Lung (tissue), 12 donors: ENCODE data around the gene NFIA. TPM values are rescaled to one million over a fixed set of nuclear protein-coding genes. Genes with fewer than 3 reads are reported as not detected.

ENCODE experiments used
- ATAC-seq: fragments of 200-7000 bp; cut with Tn5 transposase; one replicate; pipeline ENCODE4 v1.9.1; 2020; ENCODE audit warnings: moderate number of reproducible peaks; ENCODE audit not compliant: insufficient read depth, low FRiP score
- DNase-seq, 3 donors: peaks; one replicate each; pipeline ENCODE4 v3.0.0-alpha.2; 2013 to 2017
- H3K27ac ChIP-seq, 2 donors: one replicate each; pipeline ENCODE4 v1.5.1; 2013; ENCODE audit warnings: mild to moderate bottlenecking in 2 of 2, moderate library complexity in 2 of 2, control low read depth in 1 of 2, inconsistent platforms in 1 of 2, low read depth in 1 of 2, low read length in 1 of 2
- H3K27me3 ChIP-seq, 3 donors: one replicate each; pipeline ENCODE4 v1.5.1; 2013; ENCODE audit warnings: low read length in 2 of 3; ENCODE audit not compliant: control insufficient read depth in 3 of 3, insufficient read depth in 3 of 3
- H3K36me3 ChIP-seq, 4 donors: one replicate each; pipeline ENCODE4 v1.5.1; 2013; ENCODE audit warnings: low read length in 4 of 4, mild to moderate bottlenecking in 1 of 4, moderate library complexity in 1 of 4; ENCODE audit not compliant: control insufficient read depth in 4 of 4, insufficient read depth in 4 of 4
- H3K4me1 ChIP-seq, 5 donors: one replicate each; pipeline ENCODE4 v1.5.1; 2013; ENCODE audit warnings: low read length in 5 of 5, mild to moderate bottlenecking in 2 of 5, moderate library complexity in 1 of 5; ENCODE audit not compliant: control insufficient read depth in 5 of 5, insufficient read depth in 5 of 5
- H3K4me3 ChIP-seq: one replicate; pipeline ENCODE4 v1.5.1; 2013; ENCODE audit warnings: mild to moderate bottlenecking, control low read depth, moderate library complexity
- H3K9ac ChIP-seq, 2 donors: one replicate each; pipeline ENCODE4 v1.5.1; 2013; ENCODE audit warnings: low read length in 2 of 2, control low read depth in 1 of 2; ENCODE audit not compliant: insufficient read depth in 1 of 2
- H3K9me3 ChIP-seq, 4 donors: one replicate each; pipeline ENCODE4 v1.5.1; 2013; ENCODE audit warnings: low read length in 3 of 4, mild to moderate bottlenecking in 1 of 4, moderate library complexity in 1 of 4; ENCODE audit not compliant: control insufficient read depth in 4 of 4, insufficient read depth in 3 of 4
- CTCF ChIP-seq: IDR thresholded peaks from 2 replicates; pipeline ENCODE4 v1.5.1; 2012; ENCODE audit warnings: mild to moderate bottlenecking; ENCODE audit errors: control extremely low read depth, extremely low read depth
- WGBS, 2 donors: extraction: QIAGEN DNeasy Blood & Tissue Kit; methylation state at CpG; one replicate each; pipeline ENCODE4 v1.1.7; 2013; 5-methylcytosine and 5-hydroxymethylcytosine counted together
- polyA plus RNA-seq, 2 donors: library from polyadenylated mRNA; stranded (reverse); fragments of 200-250 nt; gene quantifications; one replicate each; pipeline ENCODE4 v1.2.1, GENCODE V29; 2013
- total RNA-seq, 2 donors: library from RNA; depleted of rRNA in 1 of 2; stranded (reverse); fragments of >200 nt in 1 of 2; gene quantifications; one replicate each; pipeline ENCODE4 v1.2.1, GENCODE V29; 2014 to 2021
- donor health status: control.
- donor health status: control.
- donor health status: Bipolar disorder and iron deficiency.
- donor health status: healthy.
- donor health status: DM: yes; HTN: yes; CAD: no.

The NFIA gene
- total and polyA plus RNA-seq, 4 donors = 3.0 to 63.4 (median 34.2) TPM

- H3K9ac ChIP-seq = no peak overlapping the region
- DNase-seq = no peak
- peak overlapping the region in 1 of 2 donors; percentile 88 for H3K27ac ChIP-seq
- no peak for TF ChIP-seq CTCF
- no peaks in the 10 kb centered on the region for H3K27me3 ChIP-seq
- WGBS, 2 donors = 76 to 83% methylated on average over 5 of the region's 5 CpGs
- H3K36me3 ChIP-seq = peaks cover 0 to 10% (median 5%) of the 10 kb centered on the region in 4 donors
- H3K9me3 ChIP-seq = no peaks in the 10 kb centered on the region
- no peak for ATAC-seq
- H3K4me1 ChIP-seq = peaks cover 0 to 50% (median 3%) of the 10 kb centered on the region in 5 donors
- no peak overlapping the region for H3K4me3 ChIP-seq
Measured at GRCh38 chr1:61436491-61437120, 354.2 kb downstream of the NFIA start.

DNA sequence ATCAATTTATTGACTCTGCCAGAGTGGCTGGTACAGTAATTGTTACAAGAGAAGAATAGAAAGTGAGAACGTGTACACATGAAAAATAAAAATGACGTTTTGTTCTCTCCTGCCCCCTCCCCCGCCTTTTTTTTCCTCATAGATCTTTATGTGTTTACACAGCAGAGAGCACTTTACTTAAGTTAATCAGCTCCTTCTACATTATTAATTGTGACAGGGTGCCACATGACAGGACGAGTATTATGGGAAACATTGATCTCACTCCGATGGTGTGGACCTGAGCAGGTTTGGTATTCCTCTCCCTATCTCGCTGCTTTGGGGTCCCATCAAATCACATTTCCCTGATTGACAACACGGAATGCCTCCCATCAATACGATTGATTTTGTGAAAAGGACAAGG lies 356.9 kb downstream of the NFIA start:
- no peak for ATAC-seq
- H3K9ac ChIP-seq = no peak overlapping the region
- 71 to 86% methylated on average over 8 of the region's 8 CpGs for WGBS, 2 donors
- H3K4me1 ChIP-seq = peaks cover 3 to 41% (median 10%) of the 10 kb centered on the region in 5 donors
- TF ChIP-seq CTCF = no peak
- H3K36me3 ChIP-seq = peaks cover 0 to 11% (median 3%) of the 10 kb centered on the region in 4 donors
- H3K9me3 ChIP-seq = no peaks in the 10 kb centered on the region
- H3K4me3 ChIP-seq = no peak overlapping the region
- no peak overlapping the region for H3K27ac ChIP-seq
- no peak for DNase-seq
- H3K27me3 ChIP-seq = no peaks in the 10 kb centered on the region

DNA sequence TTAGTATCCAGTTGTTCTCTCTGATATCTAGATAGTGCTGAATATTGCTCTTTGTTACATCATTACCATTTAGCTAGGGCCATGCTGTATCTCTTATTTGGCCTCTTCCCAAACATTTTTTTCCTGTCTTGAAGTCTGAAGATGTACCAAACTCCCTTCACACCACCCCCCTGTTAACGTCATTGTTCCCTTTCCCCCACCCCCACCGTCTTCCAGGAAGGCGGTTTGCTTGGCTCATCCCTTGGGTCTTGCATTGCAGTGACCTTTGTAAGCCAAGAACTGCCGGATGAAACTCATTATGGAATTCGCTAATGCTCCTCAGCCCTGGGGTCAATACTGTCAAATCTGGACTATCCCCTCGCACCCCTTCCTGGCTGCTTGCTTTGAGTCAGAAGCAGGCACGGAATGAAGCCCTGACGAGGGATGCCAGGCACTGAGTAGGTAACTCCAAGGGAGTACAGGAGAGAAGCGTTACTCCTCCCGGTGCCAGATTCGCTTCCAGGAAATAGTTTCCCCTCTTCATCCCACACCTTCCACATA lies 359.4 kb downstream of the NFIA start:
- H3K36me3 ChIP-seq = peaks cover 0 to 5% (median 2%) of the 10 kb centered on the region in 4 donors
- no peak overlapping the region for H3K9ac ChIP-seq
- 75 to 85% methylated on average over 11 of the region's 11 CpGs for WGBS, 2 donors
- no peak for TF ChIP-seq CTCF
- H3K9me3 ChIP-seq = no peaks in the 10 kb centered on the region
- ATAC-seq = peak; percentile 24
- H3K27me3 ChIP-seq = no peaks in the 10 kb centered on the region
- peak in 2 of 3 donors; percentile 43 to 58 for DNase-seq
- H3K4me3 ChIP-seq = no peak overlapping the region
- H3K4me1 ChIP-seq = peaks cover 5 to 43% (median 25%) of the 10 kb centered on the region in 5 donors
- H3K27ac ChIP-seq = peak overlapping the region in 1 of 2 donors; percentile 30
